HG02938 (cell line): ENCODE data around the gene RXRA.

Source experiments
- ATAC-seq: cut with Tn5 transposase; IDR thresholded peaks from one replicate; pipeline ENCODE4 v1.9.1; 2021; ENCODE audit warnings: mild to moderate bottlenecking, moderate library complexity; ENCODE audit not compliant: unreplicated experiment

The RXRA gene

GRCh38 chr9:134349936-134350335, 23.7 kb downstream of the RXRA start:
- no peak for ATAC-seq

GRCh38 chr9:134350416-134350994, 24.2 kb downstream of the RXRA start:
- no peak for ATAC-seq

GRCh38 chr9:134351606-134352176, 25.4 kb downstream of the RXRA start:
- no peak for ATAC-seq

DNA sequence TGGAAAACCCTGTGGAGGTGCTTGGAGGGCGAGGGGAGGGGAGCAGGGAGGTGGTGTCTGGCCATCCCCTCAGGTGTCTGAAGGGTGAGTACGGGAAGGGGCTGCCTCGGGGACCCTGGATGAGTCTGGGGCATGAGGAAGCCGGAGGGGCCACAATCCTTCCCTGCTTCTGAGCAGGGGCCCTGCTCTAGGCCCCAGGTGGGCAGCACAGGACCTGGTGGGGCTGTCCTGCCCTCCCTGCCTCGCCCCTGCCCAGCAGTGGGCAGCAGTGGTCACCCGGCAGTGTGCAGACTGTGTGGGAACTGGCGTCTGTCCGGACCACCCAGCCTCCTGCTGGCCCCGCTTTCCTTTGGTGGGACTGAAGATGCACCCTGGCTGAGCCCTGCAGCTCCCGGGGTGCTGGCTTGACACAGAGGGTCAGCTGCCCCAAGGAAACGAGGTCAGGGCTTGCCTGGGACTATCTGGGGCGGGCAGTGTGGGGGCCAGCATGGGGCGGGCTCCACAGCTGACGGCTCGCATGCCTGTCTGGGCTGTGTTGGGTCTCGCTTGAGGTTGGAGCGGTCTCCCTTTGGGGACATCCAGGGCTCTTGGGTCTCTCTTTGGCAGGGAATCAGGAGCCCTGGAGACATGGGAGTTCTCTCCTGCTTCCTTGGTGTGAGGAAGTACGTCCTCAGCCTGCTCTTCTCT, 26.1 kb downstream of the RXRA start:
- ATAC-seq, result no peak

DNA sequence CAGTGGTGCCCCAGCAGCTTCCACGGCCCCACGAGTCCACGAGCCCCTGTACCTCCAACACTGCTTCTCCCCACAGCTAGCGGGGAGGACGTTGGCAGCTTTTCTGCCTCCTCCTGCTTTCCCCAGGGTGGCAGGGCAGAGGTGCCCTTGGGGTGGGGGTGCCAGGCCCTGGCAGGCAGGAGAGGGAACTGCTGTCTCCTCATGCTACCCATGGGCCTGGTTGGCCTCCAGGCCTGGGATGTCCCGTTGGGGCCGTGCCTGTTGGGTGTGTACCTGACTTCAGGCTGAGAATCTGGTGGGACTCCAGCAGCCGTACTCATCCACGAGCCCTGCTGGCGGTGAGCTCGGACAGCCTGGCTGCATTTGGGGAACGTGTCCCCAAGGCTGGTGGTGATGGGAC, 27.3 kb downstream of the RXRA start:
- ATAC-seq, result no peak

GRCh38 chr9:134355158-134355557, 28.9 kb downstream of the RXRA start:
- ATAC-seq, result no peak

- no peak for ATAC-seq
These were observed 29.5 kb downstream of the RXRA start for GRCh38 chr9:134355561-134356279.

DNA sequence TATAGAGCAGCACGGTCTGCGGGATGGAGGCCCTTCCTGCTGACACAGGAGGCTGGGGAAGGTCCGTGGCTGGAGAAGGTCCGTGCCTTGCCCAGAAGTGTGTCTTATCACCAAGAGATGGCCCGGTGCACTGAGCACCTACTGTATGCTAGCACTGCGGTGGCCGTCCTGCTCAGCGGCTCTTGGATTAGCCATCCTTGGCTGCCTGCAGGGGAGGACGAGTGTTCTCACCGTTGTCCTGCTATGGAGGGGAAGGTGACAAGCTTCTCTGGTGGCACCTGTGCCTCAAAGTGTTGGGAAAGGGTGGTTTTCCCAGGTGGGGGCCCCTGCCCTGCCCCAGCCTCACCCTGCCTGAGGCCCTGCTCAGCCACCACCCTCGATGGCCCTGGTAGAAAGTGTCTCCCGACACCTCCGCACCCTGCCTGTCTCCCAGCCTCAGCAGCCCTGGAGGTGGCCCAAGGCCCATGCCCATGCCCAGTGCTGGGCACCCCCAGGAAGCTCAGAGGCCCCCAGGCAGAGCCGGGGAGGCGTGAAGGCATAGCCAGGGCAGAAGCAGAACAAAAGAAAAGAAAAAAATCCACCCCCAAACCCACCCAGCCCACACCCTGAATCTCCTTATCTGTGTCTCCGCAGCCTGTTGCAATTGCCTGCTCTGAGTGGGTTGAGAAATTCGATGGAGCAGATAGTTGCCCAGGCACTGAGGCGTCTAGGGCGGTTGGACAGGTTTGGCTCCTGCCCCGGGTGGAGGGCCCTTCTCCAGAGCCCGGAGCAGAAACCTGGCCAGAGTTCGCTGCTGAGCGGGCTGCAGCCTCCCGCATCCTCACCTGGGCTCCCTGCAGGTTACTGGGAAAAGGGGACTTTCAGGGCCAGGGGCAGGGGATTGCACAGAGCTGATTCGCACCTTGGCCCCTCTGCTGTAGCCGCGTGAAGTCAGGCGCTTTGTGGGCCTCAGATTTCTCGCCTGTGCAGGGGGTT, 30.5 kb downstream of the RXRA start:
- no peak for ATAC-seq

DNA sequence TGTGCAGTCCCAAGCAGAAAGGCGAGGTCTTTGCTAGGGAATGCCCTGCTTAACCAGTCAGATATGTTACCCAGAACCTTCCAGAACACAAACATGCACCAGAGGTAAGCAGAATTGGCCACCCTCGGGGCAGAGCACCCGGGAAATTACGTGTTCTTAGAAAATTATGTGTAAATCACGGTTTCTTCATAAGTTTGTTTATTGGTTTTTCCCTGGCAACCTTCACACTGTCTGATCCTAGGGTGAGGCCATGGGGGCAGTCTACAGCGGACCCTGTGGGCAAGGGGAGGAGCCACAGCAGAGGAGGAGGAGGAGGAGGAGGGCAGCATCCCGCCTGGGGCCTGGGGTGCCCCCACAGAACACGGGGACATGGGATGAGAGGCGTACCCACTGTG, 31.4 kb downstream of the RXRA start:
- ATAC-seq, result no peak

DNA sequence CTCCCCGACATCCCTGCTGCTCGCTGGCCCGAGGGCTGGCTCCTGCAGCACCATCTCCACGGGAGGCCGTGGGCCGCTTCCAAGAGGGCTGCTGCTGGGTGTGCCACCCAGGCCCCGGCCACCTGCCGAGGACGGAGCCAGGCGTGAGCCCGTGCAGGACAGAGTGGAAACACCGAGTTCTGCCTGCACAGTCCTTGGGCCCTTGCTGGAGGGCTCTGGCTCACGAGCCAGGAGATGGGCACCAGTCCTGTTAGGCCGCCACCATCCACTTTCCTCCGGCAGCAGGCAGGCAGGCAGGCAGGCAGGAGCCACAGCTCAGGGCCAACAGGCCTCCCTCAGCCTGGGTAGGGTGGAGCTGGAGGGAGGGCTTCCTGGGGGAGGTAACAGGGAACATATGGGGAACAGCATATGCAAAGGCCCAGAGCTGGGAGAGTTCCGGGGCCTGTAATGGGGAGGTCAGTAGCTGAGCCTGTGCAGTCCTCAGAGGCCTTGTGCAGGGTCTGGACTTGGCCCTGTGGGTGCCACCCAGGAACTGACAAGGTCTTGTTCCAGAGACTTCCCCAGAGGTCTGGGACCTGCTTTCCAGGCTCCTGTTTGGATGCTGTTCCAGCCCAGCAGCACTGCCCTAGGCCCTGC, 31.9 kb downstream of the RXRA start:
- ATAC-seq, result no peak

- ATAC-seq, result no peak
These were observed 32.5 kb downstream of the RXRA start for GRCh38 chr9:134358662-134359319.

DNA sequence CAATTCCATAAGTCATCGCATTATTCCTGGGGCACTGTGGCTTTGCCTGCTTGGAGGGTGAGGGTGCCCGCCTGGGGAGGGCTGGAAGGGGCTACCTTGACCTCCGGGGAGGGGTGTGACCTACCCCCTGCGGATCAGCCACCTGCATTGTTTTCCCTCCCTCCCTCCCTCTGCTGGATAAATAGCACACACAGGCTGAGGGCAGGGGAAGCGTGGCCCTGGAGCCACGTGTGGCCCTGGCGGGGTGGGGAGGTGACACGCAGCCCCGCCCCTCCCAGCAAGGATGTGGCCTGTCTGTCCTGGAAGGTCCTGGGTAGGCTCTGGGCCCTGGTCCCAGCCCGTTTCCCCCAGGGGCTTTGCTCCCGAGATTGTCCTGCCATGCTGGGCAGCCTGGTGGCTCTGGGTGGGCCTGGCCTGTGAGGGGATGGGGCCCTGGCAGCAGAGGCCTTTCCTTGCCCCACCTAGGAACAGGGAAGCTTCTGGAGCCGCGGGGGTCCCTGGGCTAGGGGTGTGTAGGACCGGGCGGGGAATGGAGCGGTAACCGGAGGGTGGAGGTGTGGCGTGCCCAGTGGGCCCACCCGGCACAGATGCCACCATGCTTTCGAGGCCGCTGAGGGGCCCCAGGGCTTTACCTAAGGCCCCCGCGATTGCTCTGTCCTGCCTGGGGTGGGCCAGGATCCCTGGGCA, 33.4 kb downstream of the RXRA start:
- no peak for ATAC-seq

GRCh38 chr9:134360180-134360759, 34.0 kb downstream of the RXRA start:
- no peak for ATAC-seq

DNA sequence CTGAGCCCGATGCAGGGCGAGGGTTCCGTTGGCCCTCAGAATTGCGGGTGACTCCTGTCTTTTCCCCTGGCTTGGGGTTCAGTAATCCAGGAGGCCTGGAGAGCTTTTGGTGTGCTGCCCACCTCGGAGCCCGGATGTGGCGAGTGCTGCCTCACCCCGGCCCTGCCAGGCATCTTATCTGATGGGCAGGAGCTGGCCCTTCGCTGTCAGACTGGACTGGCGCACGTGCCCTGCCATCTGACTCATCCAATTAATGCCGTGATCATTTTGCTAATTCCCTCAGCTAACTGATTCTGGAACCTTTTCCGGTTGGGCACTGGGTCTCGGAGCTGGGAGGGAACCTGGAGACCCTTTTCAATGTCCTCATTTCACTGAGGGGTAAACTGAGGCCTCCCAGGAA, 34.6 kb downstream of the RXRA start:
- ATAC-seq, result no peak

DNA sequence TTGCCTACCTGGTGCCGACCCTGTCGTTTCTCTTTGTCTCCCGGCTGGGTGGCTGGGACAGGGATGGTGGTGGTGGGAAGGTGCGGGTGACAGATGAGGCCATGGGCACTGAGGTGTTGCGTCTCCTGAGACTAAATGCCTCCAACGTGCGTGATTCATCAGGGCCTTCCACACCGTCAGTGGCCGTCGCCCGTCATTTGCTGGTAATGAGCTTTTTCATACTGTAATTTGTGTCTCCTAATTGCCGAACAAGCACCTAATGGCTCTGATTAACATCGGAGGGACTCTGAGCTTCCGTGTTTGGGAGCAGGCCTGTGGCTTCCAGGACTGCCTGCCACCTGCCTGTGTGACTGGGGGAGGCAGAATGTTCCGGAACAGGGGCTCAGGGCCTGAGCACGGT, 35.2 kb downstream of the RXRA start:
- ATAC-seq, result no peak

- ATAC-seq, result no peak
These were observed 35.7 kb downstream of the RXRA start for GRCh38 chr9:134361843-134362414.

GRCh38 chr9:134363450-134363849, 37.2 kb downstream of the RXRA start:
- no peak for ATAC-seq

DNA sequence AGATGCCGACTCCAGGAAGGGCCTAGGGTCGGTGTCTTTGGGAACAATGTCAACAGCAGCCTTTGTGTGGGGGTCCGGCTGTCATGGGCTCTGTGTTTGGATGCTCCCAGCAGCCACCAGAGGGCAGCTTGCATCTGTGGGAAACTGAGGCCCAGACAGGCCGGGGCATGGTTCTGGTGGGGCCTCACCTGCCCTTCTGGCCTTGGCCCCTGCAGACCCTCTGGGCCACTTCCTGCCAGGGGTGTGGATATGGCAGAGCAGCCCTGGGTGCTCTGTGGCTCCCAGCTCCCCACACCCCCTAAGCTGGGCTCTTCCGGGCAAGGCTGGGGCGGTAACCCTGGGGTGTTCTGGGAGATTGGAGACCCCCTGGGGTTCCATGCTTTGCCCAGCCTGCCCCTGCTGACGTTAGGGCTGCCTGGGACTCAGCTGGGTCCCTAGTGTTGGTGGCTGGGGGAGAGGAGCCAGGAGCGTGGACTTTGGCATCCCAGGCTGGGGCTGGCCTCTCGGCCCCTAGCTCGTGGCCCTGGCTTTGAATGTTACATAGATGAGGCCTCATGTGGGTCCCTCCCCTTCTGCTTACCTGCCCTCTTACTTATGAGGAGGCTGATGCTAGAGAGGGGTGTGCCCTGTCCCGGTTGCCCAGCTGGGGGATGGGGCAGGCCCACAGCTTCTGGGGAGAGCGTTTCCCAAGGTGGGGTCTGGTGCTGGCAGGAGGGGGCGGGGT, 38.3 kb downstream of the RXRA start:
- no peak for ATAC-seq
